Neural progenitor cell (in vitro differentiated cells): ENCODE data around the gene PITPNC1. TPM values are rescaled to one million over a fixed set of nuclear protein-coding genes. Genes with fewer than 3 reads are reported as not detected.

ENCODE experiments used
- DNase-seq: peaks from one replicate; pipeline ENCODE4 v3.0.0-alpha.2; 2016; ENCODE audit warnings: low spot score
- H2AFZ ChIP-seq: fragments of 200-600 bp; sonication (generic); replicated peaks from 2 replicates; pipeline ENCODE4 v1.6.1; 2016; ENCODE audit warnings: antibody characterized with exemption
- H3F3A ChIP-seq: fragments of 200-600 bp; sonication (generic); 2 replicates; pipeline ENCODE4 v1.6.1; 2016; ENCODE audit warnings: antibody characterized with exemption, low read depth
- H3K27ac ChIP-seq: fragments of 200-600 bp; sonication (generic); 2 replicates; pipeline ENCODE4 v1.5.1; 2016; ENCODE audit warnings: mild to moderate bottlenecking
- H3K27me3 ChIP-seq: fragments of 200-600 bp; sonication (generic); 2 replicates; pipeline ENCODE4 v1.6.1; 2016; ENCODE audit warnings: mild to moderate bottlenecking, moderate library complexity
- H3K36me3 ChIP-seq: fragments of 200-600 bp; sonication (generic); 2 replicates; pipeline ENCODE4 v1.5.1; 2016
- H3K4me1 ChIP-seq: fragments of 200-600 bp; sonication (generic); 2 replicates; pipeline ENCODE4 v1.6.1; 2016; ENCODE audit warnings: mixed run types
- H3K4me2 ChIP-seq: fragments of 200-600 bp; sonication (generic); 2 replicates; pipeline ENCODE4 v1.6.1; 2016
- H3K4me3 ChIP-seq: fragments of 200-600 bp; sonication (generic); 2 replicates; pipeline ENCODE4 v1.5.1; 2016
- H3K79me2 ChIP-seq: fragments of 200-600 bp; sonication (generic); 2 replicates; pipeline ENCODE4 v1.6.1; 2016; ENCODE audit warnings: low read depth
- H3K9ac ChIP-seq: fragments of 200-600 bp; sonication (generic); 2 replicates; pipeline ENCODE4 v1.6.1; 2016
- H3K9me3 ChIP-seq: fragments of 200-600 bp; sonication (generic); 2 replicates; pipeline ENCODE4 v1.5.1; 2016; ENCODE audit warnings: low read depth
- H4K20me1 ChIP-seq: fragments of 200-600 bp; sonication (generic); 2 replicates; pipeline ENCODE4 v1.6.1; 2016; ENCODE audit warnings: low read depth
- H3K27ac Mint-ChIP-seq: 3 replicates; pipeline ENCODE4 v1.8.0; 2021; ENCODE audit warnings: mixed read lengths
- H3K27me3 Mint-ChIP-seq: 2 replicates; pipeline ENCODE4 v1.8.0; 2022; ENCODE audit warnings: low read depth, mild to moderate bottlenecking, inconsistent platforms, moderate library complexity, mixed read lengths; ENCODE audit not compliant: insufficient read depth
- H3K36me3 Mint-ChIP-seq: 3 replicates; pipeline ENCODE4 v1.8.0; 2021; ENCODE audit warnings: mixed read lengths
- H3K4me1 Mint-ChIP-seq: 3 replicates; pipeline ENCODE4 v1.8.0; 2021; ENCODE audit warnings: mixed read lengths
- H3K4me3 Mint-ChIP-seq: 3 replicates; pipeline ENCODE4 v1.8.0; 2021; ENCODE audit warnings: mild to moderate bottlenecking, moderate library complexity, mixed read lengths
- H3K9me3 Mint-ChIP-seq: 3 replicates; pipeline ENCODE4 v1.8.0; 2020; ENCODE audit warnings: mixed read lengths
- EZH2 ChIP-seq: fragments of 200-600 bp; sonication (generic); IDR thresholded peaks from 2 replicates; pipeline ENCODE4 v1.6.1; 2017; ENCODE audit warnings: antibody characterized with exemption, mild to moderate bottlenecking, moderate library complexity
- EZH2phosphoT487 ChIP-seq: fragments of 200-600 bp; sonication (generic); IDR thresholded peaks from 2 replicates; pipeline ENCODE4 v1.6.1; 2017; ENCODE audit warnings: antibody characterized with exemption
- total RNA-seq: library from RNA; depleted of rRNA; stranded (reverse); fragments of >200 nt; gene quantifications from 2 replicates; pipeline ENCODE4 v1.2.3, GENCODE V29; 2015; ENCODE audit warnings: low replicate concordance
- TF ChIP-seq, protein P1 (sequence below): fragments of 200-600 bp; sonication (generic); IDR thresholded peaks from 2 replicates; pipeline ENCODE4 v1.5.1; 2017; ENCODE audit warnings: antibody characterized with exemption, mild to moderate bottlenecking

The PITPNC1 gene
- total RNA-seq, 1 donor from 2014 or later, result 8.1 TPM

DNA sequence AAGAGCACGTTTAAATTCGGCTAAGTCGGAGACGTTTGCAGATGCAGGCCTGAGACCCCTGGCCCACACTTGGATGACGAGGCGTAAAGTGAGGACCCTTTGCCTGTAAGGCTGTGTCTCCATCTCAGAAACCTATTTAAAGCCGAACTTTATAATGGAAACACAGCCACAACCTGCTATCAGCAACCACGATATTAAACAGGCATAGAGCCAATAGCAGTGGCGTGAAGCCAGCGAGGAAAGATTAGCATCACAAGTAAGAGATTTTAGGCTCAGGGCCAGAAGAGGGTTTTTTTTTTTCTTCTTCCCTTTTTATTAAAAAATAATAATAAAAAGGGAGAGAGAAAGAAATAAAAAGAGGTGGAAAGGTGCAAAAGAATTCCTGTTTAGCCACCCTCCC, 229.4 kb downstream of the PITPNC1 start:
- Histone ChIP-seq H3K4me2 (no peak overlapping the region), H2AFZ (no peak overlapping the region), H3K27me3 (no peaks in the 10 kb centered on the region), H3K36me3 (no peaks in the 10 kb centered on the region), H3K4me1 (no peaks in the 10 kb centered on the region), H3F3A (no peaks in the 10 kb centered on the region), H3K9ac (peak overlapping the region; percentile 46), H3K79me2 (no peaks in the 10 kb centered on the region), H3K4me3 (no peak overlapping the region), H3K27ac (no peak overlapping the region), H4K20me1 (no peaks in the 10 kb centered on the region), H3K9me3 (no peaks in the 10 kb centered on the region)
- Mint-ChIP-seq H3K4me1 (peaks cover 6% of the 10 kb centered on the region), H3K4me3 (no peak overlapping the region), H3K27me3 (peaks cover 2% of the 10 kb centered on the region), H3K36me3 (peaks cover 3% of the 10 kb centered on the region), H3K9me3 (no peaks in the 10 kb centered on the region), H3K27ac (no peak overlapping the region)
- TF ChIP-seq EZH2phosphoT487 (no peak), EZH2 (no peak)
- TF ChIP-seq, protein P1, sequence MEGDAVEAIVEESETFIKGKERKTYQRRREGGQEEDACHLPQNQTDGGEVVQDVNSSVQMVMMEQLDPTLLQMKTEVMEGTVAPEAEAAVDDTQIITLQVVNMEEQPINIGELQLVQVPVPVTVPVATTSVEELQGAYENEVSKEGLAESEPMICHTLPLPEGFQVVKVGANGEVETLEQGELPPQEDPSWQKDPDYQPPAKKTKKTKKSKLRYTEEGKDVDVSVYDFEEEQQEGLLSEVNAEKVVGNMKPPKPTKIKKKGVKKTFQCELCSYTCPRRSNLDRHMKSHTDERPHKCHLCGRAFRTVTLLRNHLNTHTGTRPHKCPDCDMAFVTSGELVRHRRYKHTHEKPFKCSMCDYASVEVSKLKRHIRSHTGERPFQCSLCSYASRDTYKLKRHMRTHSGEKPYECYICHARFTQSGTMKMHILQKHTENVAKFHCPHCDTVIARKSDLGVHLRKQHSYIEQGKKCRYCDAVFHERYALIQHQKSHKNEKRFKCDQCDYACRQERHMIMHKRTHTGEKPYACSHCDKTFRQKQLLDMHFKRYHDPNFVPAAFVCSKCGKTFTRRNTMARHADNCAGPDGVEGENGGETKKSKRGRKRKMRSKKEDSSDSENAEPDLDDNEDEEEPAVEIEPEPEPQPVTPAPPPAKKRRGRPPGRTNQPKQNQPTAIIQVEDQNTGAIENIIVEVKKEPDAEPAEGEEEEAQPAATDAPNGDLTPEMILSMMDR, result no peak
- DNase-seq, result no peak

GRCh38 chr17:67606896-67607604, 230.0 kb downstream of the PITPNC1 start:
- H3K27ac ChIP-seq, result no peak overlapping the region

GRCh38 chr17:67610061-67610460, 233.0 kb downstream of the PITPNC1 start:
- DNase-seq, result no peak
- H3K27me3 Mint-ChIP-seq, result peaks cover 2% of the 10 kb centered on the region
- H3K4me3 Mint-ChIP-seq, result no peak overlapping the region
- H3K36me3 Mint-ChIP-seq, result peaks cover 3% of the 10 kb centered on the region
- H3K9me3 Mint-ChIP-seq, result no peaks in the 10 kb centered on the region
- no peak overlapping the region for H3K27ac Mint-ChIP-seq
- H3K4me2 ChIP-seq, result no peak overlapping the region
- no peak overlapping the region for H3K27ac ChIP-seq
- H3K79me2 ChIP-seq, result no peaks in the 10 kb centered on the region
- no peaks in the 10 kb centered on the region for H3K9me3 ChIP-seq
- no peaks in the 10 kb centered on the region for H3K36me3 ChIP-seq
- H4K20me1 ChIP-seq, result no peaks in the 10 kb centered on the region
- H3K9ac ChIP-seq, result no peak overlapping the region
- no peak overlapping the region for H2AFZ ChIP-seq
- H3K4me1 ChIP-seq, result no peaks in the 10 kb centered on the region
- no peaks in the 10 kb centered on the region for H3K27me3 ChIP-seq
- H3K4me3 ChIP-seq, result no peak overlapping the region
- no peaks in the 10 kb centered on the region for H3F3A ChIP-seq
- TF ChIP-seq EZH2phosphoT487 (no peak), EZH2 (no peak)
- TF ChIP-seq, protein P1, result no peak
- peaks cover 5% of the 10 kb centered on the region for H3K4me1 Mint-ChIP-seq

More at GRCh38 chr17:67606896-67607604, 230.0 kb downstream of the PITPNC1 start:
- Histone ChIP-seq H3K4me2 (no peak overlapping the region), H3F3A (no peaks in the 10 kb centered on the region), H3K9ac (no peak overlapping the region), H3K4me1 (no peaks in the 10 kb centered on the region), H3K36me3 (no peaks in the 10 kb centered on the region), H3K27me3 (no peaks in the 10 kb centered on the region), H3K9me3 (no peaks in the 10 kb centered on the region), H3K4me3 (no peak overlapping the region), H4K20me1 (no peaks in the 10 kb centered on the region), H2AFZ (no peak overlapping the region), H3K79me2 (no peaks in the 10 kb centered on the region)
- H3K27me3 Mint-ChIP-seq, result peaks cover 2% of the 10 kb centered on the region
- TF ChIP-seq EZH2 (no peak), EZH2phosphoT487 (no peak)
- TF ChIP-seq, protein P1, result no peak
- no peak overlapping the region for H3K27ac Mint-ChIP-seq
- DNase-seq, result no peak
- H3K9me3 Mint-ChIP-seq, result no peaks in the 10 kb centered on the region
- H3K36me3 Mint-ChIP-seq, result peaks cover 3% of the 10 kb centered on the region
- peaks cover 6% of the 10 kb centered on the region for H3K4me1 Mint-ChIP-seq
- no peak overlapping the region for H3K4me3 Mint-ChIP-seq
